Esophagus muscularis mucosa (tissue), 3 donors: Measurements from ENCODE around the gene WDFY2.

Experiments
- CTCF ChIP-seq, 3 experiments: fragments of 200-600 bp in 2 of 3; fragments of 450-650 bp in 1 of 3; sonication (generic) in 2 of 3; IDR thresholded peaks; one replicate each; pipeline ENCODE4 v1.5.1; 2017 to 2019; ENCODE audit warnings: antibody characterized with exemption in 3 of 3, mild to moderate bottlenecking in 2 of 3, moderate library complexity in 1 of 3
- POLR2A ChIP-seq: fragments of 450-650 bp; IDR thresholded peaks from one replicate; pipeline ENCODE4 v1.6.1; 2017; ENCODE audit warnings: antibody characterized with exemption, moderate library complexity, mild to moderate bottlenecking, low read depth
- POLR2AphosphoS5 ChIP-seq, 2 donors: sonication (generic); formaldehyde crosslinking; IDR thresholded peaks; one replicate each; pipeline ENCODE4 v1.6.1; 2017; ENCODE audit warnings: antibody characterized with exemption in 2 of 2

GRCh38 chr13:51600703-51601102 is 16.4 kb downstream of the WDFY2 start:
- no peak for TF ChIP-seq CTCF (IDR thresholded peaks at IDR 0.05)
- TF ChIP-seq POLR2AphosphoS5 (IDR thresholded peaks at IDR 0.05): no peak
- no peak for TF ChIP-seq POLR2A
